Gastrocnemius medialis (tissue), 4 donors: ENCODE data around the gene GPR142.

Experiments
- POLR2A ChIP-seq, 2 donors: fragments of 450-650 bp; IDR thresholded peaks; one replicate each; pipeline ENCODE4 v1.6.1; 2017; ENCODE audit warnings: antibody characterized with exemption in 2 of 2, mild to moderate bottlenecking in 2 of 2, moderate library complexity in 2 of 2
- TF ChIP-seq, protein P1 (sequence below), 5 experiments: fragments of 450-650 bp in 3 of 5; fragments of 200-600 bp in 2 of 5; sonication (generic) in 2 of 5; IDR thresholded peaks in 4 of 5; conservative IDR thresholded peaks in 1 of 5; 1 replicate in 4 of 5; 2 replicates in 1 of 5; pipeline ENCODE4 v1.5.1; 2016 to 2019; ENCODE audit warnings: antibody characterized with exemption in 5 of 5, mild to moderate bottlenecking in 3 of 5, moderate library complexity in 3 of 5

GRCh38 chr17:74391771-74392170, 24.5 kb downstream of the GPR142 start:
- TF ChIP-seq, protein P1, sequence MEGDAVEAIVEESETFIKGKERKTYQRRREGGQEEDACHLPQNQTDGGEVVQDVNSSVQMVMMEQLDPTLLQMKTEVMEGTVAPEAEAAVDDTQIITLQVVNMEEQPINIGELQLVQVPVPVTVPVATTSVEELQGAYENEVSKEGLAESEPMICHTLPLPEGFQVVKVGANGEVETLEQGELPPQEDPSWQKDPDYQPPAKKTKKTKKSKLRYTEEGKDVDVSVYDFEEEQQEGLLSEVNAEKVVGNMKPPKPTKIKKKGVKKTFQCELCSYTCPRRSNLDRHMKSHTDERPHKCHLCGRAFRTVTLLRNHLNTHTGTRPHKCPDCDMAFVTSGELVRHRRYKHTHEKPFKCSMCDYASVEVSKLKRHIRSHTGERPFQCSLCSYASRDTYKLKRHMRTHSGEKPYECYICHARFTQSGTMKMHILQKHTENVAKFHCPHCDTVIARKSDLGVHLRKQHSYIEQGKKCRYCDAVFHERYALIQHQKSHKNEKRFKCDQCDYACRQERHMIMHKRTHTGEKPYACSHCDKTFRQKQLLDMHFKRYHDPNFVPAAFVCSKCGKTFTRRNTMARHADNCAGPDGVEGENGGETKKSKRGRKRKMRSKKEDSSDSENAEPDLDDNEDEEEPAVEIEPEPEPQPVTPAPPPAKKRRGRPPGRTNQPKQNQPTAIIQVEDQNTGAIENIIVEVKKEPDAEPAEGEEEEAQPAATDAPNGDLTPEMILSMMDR (IDR thresholded peaks at IDR 0.05 in 4 of 5, conservative IDR thresholded peaks at IDR 0.05 in 1 of 5) = no peak
- TF ChIP-seq POLR2A (IDR thresholded peaks at IDR 0.05) = no peak
